HL-60 (cell line): ENCODE data around the gene RGP1.

ENCODE experiments used
- DNase-seq, 2 experiments: peaks; one replicate each; pipeline ENCODE4 v3.0.0-alpha.2; 2010 to 2020; ENCODE audit warnings: low read depth in 1 of 2, low spot score in 1 of 2
- H3K27ac ChIP-seq: fragments of 250-450 bp; sonication (Bioruptor Pico); replicated peaks from 2 replicates; pipeline ENCODE4 v1.5.1; 2020; ENCODE audit warnings: mild to moderate bottlenecking, moderate library complexity
- H3K27me3 ChIP-seq: fragments of 250-450 bp; sonication (Bioruptor Pico); 2 replicates; pipeline ENCODE4 v1.5.1; 2021; ENCODE audit warnings: mild to moderate bottlenecking, moderate library complexity; ENCODE audit not compliant: insufficient read depth, poor library complexity, severe bottlenecking
- H3K4me3 ChIP-seq: replicated peaks from 2 replicates; pipeline ENCODE4 v1.5.1; 2011; ENCODE audit warnings: mild to moderate bottlenecking, control low read depth, low read length; ENCODE audit not compliant: insufficient read depth
- GABPA ChIP-seq: IDR thresholded peaks from 2 replicates; pipeline ENCODE4 v1.6.1; 2012; ENCODE audit warnings: low read depth
- POLR2AphosphoS5 ChIP-seq: IDR thresholded peaks from 2 replicates; pipeline ENCODE4 v1.6.1; 2012; ENCODE audit warnings: low read depth
- SPI1 ChIP-seq: IDR thresholded peaks from 2 replicates; pipeline ENCODE4 v1.6.1; 2012; ENCODE audit warnings: low read depth, mild to moderate bottlenecking, borderline replicate concordance
- TF ChIP-seq, protein P1 (sequence below): IDR thresholded peaks from one replicate; pipeline ENCODE4 v1.5.1; 2011; ENCODE audit warnings: low read length, control low read depth, inconsistent platforms; ENCODE audit not compliant: insufficient read depth
- TF ChIP-seq, protein P2 (sequence below): IDR thresholded peaks from 2 replicates; pipeline ENCODE4 v1.6.1; 2012; ENCODE audit warnings: low read depth; ENCODE audit not compliant: insufficient replicate concordance

RGP1 gene

DNA sequence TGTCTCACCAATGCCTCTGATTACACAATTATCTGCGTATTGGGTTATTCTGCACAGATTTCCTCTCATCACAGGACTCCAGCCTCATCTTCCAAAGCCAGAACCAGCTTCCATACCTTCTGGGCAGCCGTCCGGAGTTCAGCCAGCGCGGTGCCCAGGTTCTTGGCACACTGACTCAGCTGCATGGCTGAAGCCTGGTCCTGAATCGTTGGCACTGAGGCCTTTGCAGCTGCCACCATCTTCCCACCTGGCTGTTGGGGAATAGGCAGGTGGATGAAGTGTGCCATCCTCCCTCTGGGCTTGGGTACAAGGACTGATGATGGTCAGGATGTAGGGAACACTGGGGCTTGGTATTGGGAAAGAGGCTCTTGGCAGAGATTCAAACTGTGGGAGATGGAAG, 35.0 kb upstream of the RGP1 start:
- TF ChIP-seq, protein P1, sequence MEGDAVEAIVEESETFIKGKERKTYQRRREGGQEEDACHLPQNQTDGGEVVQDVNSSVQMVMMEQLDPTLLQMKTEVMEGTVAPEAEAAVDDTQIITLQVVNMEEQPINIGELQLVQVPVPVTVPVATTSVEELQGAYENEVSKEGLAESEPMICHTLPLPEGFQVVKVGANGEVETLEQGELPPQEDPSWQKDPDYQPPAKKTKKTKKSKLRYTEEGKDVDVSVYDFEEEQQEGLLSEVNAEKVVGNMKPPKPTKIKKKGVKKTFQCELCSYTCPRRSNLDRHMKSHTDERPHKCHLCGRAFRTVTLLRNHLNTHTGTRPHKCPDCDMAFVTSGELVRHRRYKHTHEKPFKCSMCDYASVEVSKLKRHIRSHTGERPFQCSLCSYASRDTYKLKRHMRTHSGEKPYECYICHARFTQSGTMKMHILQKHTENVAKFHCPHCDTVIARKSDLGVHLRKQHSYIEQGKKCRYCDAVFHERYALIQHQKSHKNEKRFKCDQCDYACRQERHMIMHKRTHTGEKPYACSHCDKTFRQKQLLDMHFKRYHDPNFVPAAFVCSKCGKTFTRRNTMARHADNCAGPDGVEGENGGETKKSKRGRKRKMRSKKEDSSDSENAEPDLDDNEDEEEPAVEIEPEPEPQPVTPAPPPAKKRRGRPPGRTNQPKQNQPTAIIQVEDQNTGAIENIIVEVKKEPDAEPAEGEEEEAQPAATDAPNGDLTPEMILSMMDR: no peak
- TF ChIP-seq, protein P2, sequence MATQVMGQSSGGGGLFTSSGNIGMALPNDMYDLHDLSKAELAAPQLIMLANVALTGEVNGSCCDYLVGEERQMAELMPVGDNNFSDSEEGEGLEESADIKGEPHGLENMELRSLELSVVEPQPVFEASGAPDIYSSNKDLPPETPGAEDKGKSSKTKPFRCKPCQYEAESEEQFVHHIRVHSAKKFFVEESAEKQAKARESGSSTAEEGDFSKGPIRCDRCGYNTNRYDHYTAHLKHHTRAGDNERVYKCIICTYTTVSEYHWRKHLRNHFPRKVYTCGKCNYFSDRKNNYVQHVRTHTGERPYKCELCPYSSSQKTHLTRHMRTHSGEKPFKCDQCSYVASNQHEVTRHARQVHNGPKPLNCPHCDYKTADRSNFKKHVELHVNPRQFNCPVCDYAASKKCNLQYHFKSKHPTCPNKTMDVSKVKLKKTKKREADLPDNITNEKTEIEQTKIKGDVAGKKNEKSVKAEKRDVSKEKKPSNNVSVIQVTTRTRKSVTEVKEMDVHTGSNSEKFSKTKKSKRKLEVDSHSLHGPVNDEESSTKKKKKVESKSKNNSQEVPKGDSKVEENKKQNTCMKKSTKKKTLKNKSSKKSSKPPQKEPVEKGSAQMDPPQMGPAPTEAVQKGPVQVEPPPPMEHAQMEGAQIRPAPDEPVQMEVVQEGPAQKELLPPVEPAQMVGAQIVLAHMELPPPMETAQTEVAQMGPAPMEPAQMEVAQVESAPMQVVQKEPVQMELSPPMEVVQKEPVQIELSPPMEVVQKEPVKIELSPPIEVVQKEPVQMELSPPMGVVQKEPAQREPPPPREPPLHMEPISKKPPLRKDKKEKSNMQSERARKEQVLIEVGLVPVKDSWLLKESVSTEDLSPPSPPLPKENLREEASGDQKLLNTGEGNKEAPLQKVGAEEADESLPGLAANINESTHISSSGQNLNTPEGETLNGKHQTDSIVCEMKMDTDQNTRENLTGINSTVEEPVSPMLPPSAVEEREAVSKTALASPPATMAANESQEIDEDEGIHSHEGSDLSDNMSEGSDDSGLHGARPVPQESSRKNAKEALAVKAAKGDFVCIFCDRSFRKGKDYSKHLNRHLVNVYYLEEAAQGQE: no peak
- TF ChIP-seq GABPA (no peak), POLR2AphosphoS5 (no peak), SPI1 (no peak)
- H3K4me3 ChIP-seq: no peak overlapping the region
- no peaks in the 10 kb centered on the region for H3K27me3 ChIP-seq
- H3K27ac ChIP-seq: no peak overlapping the region
- no peak for DNase-seq

DNA sequence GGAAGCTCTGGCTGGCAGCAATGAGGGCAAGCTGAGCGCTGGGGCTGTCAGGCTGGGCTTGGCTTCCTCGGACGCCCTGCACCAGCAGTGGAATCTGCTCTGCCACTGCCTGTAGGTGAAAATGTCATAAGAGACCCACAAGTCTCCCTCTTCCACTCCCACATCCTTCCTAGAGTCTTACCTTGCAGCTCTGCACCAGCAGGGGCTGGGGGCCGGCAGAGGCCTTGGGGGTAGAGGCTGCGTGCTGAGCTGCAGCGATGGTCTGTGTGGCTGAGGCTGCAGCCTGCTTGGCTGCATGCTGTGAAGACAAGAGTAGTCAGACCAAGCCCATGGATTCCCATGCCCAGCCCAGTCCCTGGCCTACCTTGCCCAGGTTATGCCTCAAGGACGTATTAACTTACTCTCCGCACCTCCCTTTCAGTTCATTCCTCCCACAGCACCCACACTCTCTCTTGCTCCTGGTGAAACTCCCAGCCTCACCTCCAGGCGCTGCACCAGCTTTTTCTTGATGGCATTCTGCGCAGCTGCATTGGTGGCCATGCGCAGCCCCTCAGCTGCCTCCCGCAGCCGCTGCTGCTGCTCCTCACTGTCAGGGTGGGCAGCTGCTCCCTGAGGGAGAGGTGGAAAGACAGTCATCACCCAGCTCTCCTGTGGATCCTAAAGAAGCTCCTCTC, 34.4 kb upstream of the RGP1 start:
- Histone ChIP-seq H3K4me3 (no peak overlapping the region), H3K27ac (no peak overlapping the region), H3K27me3 (no peaks in the 10 kb centered on the region)
- TF ChIP-seq POLR2AphosphoS5: no peak
- TF ChIP-seq, protein P2: no peak
- no peak for DNase-seq

DNA sequence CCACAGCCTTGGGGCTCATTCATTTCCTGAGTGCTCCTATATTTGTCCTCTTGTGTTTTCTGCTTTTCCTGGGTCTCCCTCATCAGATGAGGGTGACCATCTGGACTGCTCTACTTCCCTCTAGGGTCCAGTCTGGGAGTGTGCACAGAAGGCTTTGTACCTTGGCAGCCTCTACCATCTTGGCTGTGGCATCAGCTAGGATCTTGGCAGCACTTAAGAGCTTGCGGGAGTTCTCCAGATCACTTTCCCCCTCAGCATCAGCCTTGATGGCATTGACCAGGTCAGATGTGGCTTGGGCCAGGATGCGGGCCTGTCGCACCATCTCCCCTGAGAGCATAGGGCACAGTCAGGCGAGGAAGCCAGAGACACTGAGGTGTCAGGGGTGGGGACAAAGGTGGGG, 32.9 kb upstream of the RGP1 start:
- Histone ChIP-seq H3K27me3 (no peaks in the 10 kb centered on the region), H3K27ac (no peak overlapping the region), H3K4me3 (no peak overlapping the region)
- no peak for DNase-seq
- no peak for TF ChIP-seq POLR2AphosphoS5
- TF ChIP-seq, protein P2: no peak
- TF ChIP-seq, protein P1: no peak
- no peak for TF ChIP-seq SPI1
- no peak for TF ChIP-seq GABPA
